Neuronal stem cell (in vitro differentiated cells): Measurements from ENCODE around the gene GMDS.

Experiments used
- DNase-seq: peaks from one replicate; pipeline ENCODE4 v3.0.0-alpha.2; 2013; ENCODE audit warnings: low spot score
- H2AFZ ChIP-seq: one replicate; pipeline ENCODE4 v1.6.1; 2013; ENCODE audit warnings: mild to moderate bottlenecking, low read length, inconsistent platforms
- H2AK5ac ChIP-seq: 2 replicates; pipeline ENCODE4 v1.6.1; 2013; ENCODE audit warnings: low read depth, mild to moderate bottlenecking, inconsistent platforms, low read length, moderate library complexity, mixed read lengths
- H2BK120ac ChIP-seq: 2 replicates; pipeline ENCODE4 v1.6.1; 2013; ENCODE audit warnings: low read depth, mild to moderate bottlenecking, inconsistent platforms, low read length, moderate library complexity, mixed read lengths
- H2BK12ac ChIP-seq: one replicate; pipeline ENCODE4 v1.6.1; 2013; ENCODE audit warnings: low read length, inconsistent platforms
- H2BK15ac ChIP-seq: 2 replicates; pipeline ENCODE4 v1.6.1; 2013; ENCODE audit warnings: mild to moderate bottlenecking, low read length, inconsistent platforms, mixed read lengths
- H2BK5ac ChIP-seq: one replicate; pipeline ENCODE4 v1.6.1; 2013; ENCODE audit warnings: inconsistent platforms, mild to moderate bottlenecking, low read length, moderate library complexity
- H3K14ac ChIP-seq: one replicate; pipeline ENCODE4 v1.6.1; 2013; ENCODE audit warnings: low read length, inconsistent platforms
- H3K18ac ChIP-seq: 2 replicates; pipeline ENCODE4 v1.6.1; 2013; ENCODE audit warnings: low read length, inconsistent platforms
- H3K23ac ChIP-seq: 2 replicates; pipeline ENCODE4 v1.6.1; 2013; ENCODE audit warnings: low read depth, mild to moderate bottlenecking, mixed read lengths, low read length, inconsistent platforms; ENCODE audit not compliant: poor library complexity
- H3K27ac ChIP-seq: replicated peaks from 3 replicates; pipeline ENCODE4 v1.5.1; 2013; ENCODE audit warnings: low read length, inconsistent platforms
- H3K27me3 ChIP-seq, 3 experiments: 2 replicates each; pipeline ENCODE4 v1.6.1; 2013; ENCODE audit warnings: low read length in 3 of 3, mild to moderate bottlenecking in 2 of 3, inconsistent platforms in 1 of 3, low read depth in 1 of 3, mixed read lengths in 1 of 3, moderate library complexity in 1 of 3; ENCODE audit not compliant: control insufficient read depth in 3 of 3, insufficient read depth in 3 of 3
- H3K36me3 ChIP-seq, 2 donors: replicated peaks in 1 of 2; 2 replicates each; pipeline ENCODE4 v1.6.1; 2013; ENCODE audit warnings: low read length in 2 of 2; ENCODE audit not compliant: control insufficient read depth in 2 of 2, insufficient read depth in 2 of 2
- H3K4ac ChIP-seq: 2 replicates; pipeline ENCODE4 v1.6.1; 2013; ENCODE audit warnings: inconsistent platforms, mild to moderate bottlenecking, low read length, moderate library complexity
- H3K4me1 ChIP-seq, 2 donors: 1 replicate in 1 of 2; 2 replicates in 1 of 2; pipeline ENCODE4 v1.6.1; 2013; ENCODE audit warnings: low read length in 2 of 2, low read depth in 1 of 2; ENCODE audit not compliant: control insufficient read depth in 2 of 2, insufficient read depth in 1 of 2
- H3K4me2 ChIP-seq: one replicate; pipeline ENCODE4 v1.6.1; 2013; ENCODE audit warnings: mild to moderate bottlenecking, low read length, inconsistent platforms; ENCODE audit not compliant: insufficient read depth, poor library complexity, severe bottlenecking
- H3K4me3 ChIP-seq, 2 donors: 2 replicates each; pipeline ENCODE4 v1.5.1; 2013; ENCODE audit warnings: low read length in 2 of 2, mild to moderate bottlenecking in 2 of 2, inconsistent platforms in 1 of 2, moderate library complexity in 1 of 2
- H3K79me1 ChIP-seq: one replicate; pipeline ENCODE4 v1.6.1; 2013; ENCODE audit warnings: low read depth, mild to moderate bottlenecking, inconsistent platforms, low read length, moderate library complexity
- H3K9ac ChIP-seq: one replicate; pipeline ENCODE4 v1.6.1; 2013; ENCODE audit warnings: mild to moderate bottlenecking, low read depth, low read length, inconsistent platforms; ENCODE audit not compliant: poor library complexity
- H3K9me3 ChIP-seq, 2 donors: replicated peaks in 1 of 2; 2 replicates each; pipeline versions ENCODE3 to v1.6.1; 2013; ENCODE audit warnings: low read length in 2 of 2, mild to moderate bottlenecking in 2 of 2, inconsistent platforms in 1 of 2, low read depth in 1 of 2, mixed read lengths in 1 of 2, moderate library complexity in 1 of 2; ENCODE audit not compliant: control insufficient read depth in 2 of 2, insufficient read depth in 1 of 2
- H4K8ac ChIP-seq: one replicate; pipeline ENCODE4 v1.6.1; 2013; ENCODE audit warnings: low read depth, mild to moderate bottlenecking, inconsistent platforms, low read length, moderate library complexity
- H4K91ac ChIP-seq: one replicate; pipeline ENCODE4 v1.6.1; 2013; ENCODE audit warnings: low read length, low read depth, mild to moderate bottlenecking, inconsistent platforms; ENCODE audit not compliant: poor library complexity
- WGBS, 2 donors: extraction: QIAGEN DNeasy Blood & Tissue Kit; methylation state at CpG; one replicate each; pipeline ENCODE4 v1.1.7; 2013; ENCODE audit warnings: missing lambda C conversion rate in 2 of 2, mixed read lengths in 1 of 2; ENCODE audit not compliant: insufficient read length in 2 of 2, insufficient replicate concordance in 1 of 2; ENCODE audit errors: extremely low coverage in 2 of 2; 5-methylcytosine and 5-hydroxymethylcytosine counted together

Gene GMDS

DNA sequence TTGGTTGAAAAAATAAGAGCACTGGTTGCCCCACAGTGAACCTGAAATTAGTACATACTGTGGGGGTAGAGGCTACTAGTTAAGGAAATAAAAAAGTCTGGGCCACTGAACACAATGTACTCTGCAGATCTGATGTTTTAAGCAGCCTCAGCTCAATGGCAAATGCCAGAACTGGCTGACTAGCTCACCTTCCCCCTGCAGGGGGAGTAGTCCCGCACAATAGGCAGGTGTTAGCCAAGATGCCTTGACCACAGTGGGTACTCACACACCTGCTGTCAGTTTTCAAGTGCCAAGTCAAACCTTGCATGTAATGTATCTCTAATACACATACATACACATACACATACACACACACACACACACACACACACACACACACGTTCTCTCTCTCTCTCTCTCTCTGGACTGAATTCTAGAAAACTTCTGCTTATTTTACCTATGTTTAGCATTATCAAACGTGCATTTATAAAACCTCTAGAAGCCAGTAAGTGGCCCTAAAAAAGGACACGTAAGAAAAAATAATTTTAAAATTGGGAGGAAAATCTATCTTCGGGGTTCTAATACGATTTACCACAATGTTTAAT lies 36.1 kb downstream of the GMDS start:
- H4K8ac ChIP-seq, result no peak overlapping the region
- no peaks in the 10 kb centered on the region for H3K4me1 ChIP-seq
- peaks cover 0 to 4% of the 10 kb centered on the region in 2 donors for H3K9me3 ChIP-seq
- H3K27me3 ChIP-seq, result no peaks in the 10 kb centered on the region
- H3K9ac ChIP-seq, result no peak overlapping the region
- H3K4ac ChIP-seq, result no peak overlapping the region
- no peak overlapping the region for H2AK5ac ChIP-seq
- H3K14ac ChIP-seq, result no peak overlapping the region
- no peak overlapping the region for H3K18ac ChIP-seq
- no peak overlapping the region for H2BK120ac ChIP-seq
- no CpG with 5 or more reads among the region's 6 CpGs for WGBS, 2 donors
- H3K4me2 ChIP-seq, result no peak overlapping the region
- H4K91ac ChIP-seq, result no peak overlapping the region
- no peak overlapping the region for H2BK5ac ChIP-seq
- no peak overlapping the region for H2AFZ ChIP-seq
- H3K36me3 ChIP-seq, result no peaks in the 10 kb centered on the region
- H2BK12ac ChIP-seq, result no peak overlapping the region
- no peak overlapping the region for H3K4me3 ChIP-seq
- no peak overlapping the region for H3K23ac ChIP-seq
- H3K79me1 ChIP-seq, result no peaks in the 10 kb centered on the region
- H2BK15ac ChIP-seq, result no peak overlapping the region
- no peak overlapping the region for H3K27ac ChIP-seq
- DNase-seq, result peak; percentile 23

DNA sequence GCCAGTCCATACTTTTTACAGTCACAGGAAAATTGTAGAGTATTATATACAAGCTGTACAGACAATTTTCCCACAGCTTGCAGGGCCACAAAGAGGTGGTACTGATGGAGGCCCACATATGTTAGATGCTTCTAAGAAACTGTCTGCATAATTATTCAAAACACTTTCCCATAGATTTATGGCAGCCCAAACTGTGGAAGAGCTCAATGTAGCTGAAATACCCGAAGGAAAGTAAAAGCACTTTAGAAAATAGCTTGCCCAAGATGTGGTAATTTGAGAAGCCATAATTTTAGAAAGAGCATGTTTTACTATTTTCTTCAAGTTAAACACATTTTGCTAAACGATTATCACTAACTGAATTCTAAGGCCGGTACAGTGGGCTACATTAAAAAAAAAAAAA lies 36.9 kb downstream of the GMDS start:
- H3K79me1 ChIP-seq, result no peaks in the 10 kb centered on the region
- no peak overlapping the region for H2BK15ac ChIP-seq
- H2BK5ac ChIP-seq, result no peak overlapping the region
- WGBS, 2 donors, result no CpG with 5 or more reads among the region's 3 CpGs
- no peak overlapping the region for H3K23ac ChIP-seq
- no peak overlapping the region for H3K18ac ChIP-seq
- no peak overlapping the region for H2BK12ac ChIP-seq
- no peak overlapping the region for H2AK5ac ChIP-seq
- H4K8ac ChIP-seq, result no peak overlapping the region
- H3K4me3 ChIP-seq, result no peak overlapping the region
- DNase-seq, result no peak
- no peak overlapping the region for H3K9ac ChIP-seq
- H3K9me3 ChIP-seq, result peaks cover 0 to 4% of the 10 kb centered on the region in 2 donors
- H4K91ac ChIP-seq, result no peak overlapping the region
- no peaks in the 10 kb centered on the region for H3K36me3 ChIP-seq
- no peak overlapping the region for H2BK120ac ChIP-seq
- H3K4me2 ChIP-seq, result no peak overlapping the region
- no peak overlapping the region for H2AFZ ChIP-seq
- H3K4ac ChIP-seq, result no peak overlapping the region
- no peak overlapping the region for H3K27ac ChIP-seq
- H3K14ac ChIP-seq, result no peak overlapping the region
- H3K4me1 ChIP-seq, result no peaks in the 10 kb centered on the region
- H3K27me3 ChIP-seq, result no peaks in the 10 kb centered on the region

DNA sequence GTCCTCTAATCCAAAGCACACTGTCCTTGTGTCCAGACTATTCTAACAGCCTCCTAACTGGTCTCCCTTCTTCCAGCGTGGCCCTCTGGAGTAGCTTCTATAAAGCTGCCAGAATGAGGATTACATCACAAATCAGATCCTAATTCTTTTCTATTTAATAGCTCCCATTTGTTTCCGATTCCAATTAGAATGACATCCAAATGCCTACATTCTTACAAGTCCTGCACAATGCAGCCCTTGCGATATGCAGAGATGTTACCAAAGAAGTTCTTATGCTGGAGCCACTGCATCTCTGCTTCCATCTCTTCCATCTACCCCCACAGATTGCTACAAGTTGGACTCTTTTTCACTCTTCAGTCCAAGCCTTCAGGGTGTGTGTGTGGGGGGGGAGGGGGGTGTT lies 40.0 kb downstream of the GMDS start:
- Histone ChIP-seq H2AK5ac (no peak overlapping the region), H4K8ac (no peak overlapping the region), H3K36me3 (no peaks in the 10 kb centered on the region), H3K79me1 (no peaks in the 10 kb centered on the region), H3K4ac (no peak overlapping the region), H2BK120ac (no peak overlapping the region), H3K27ac (no peak overlapping the region), H3K23ac (no peak overlapping the region), H3K4me3 (no peak overlapping the region), H2AFZ (no peak overlapping the region), H3K4me1 (no peaks in the 10 kb centered on the region), H3K9me3 (peaks cover 0 to 4% of the 10 kb centered on the region in 2 donors), H2BK12ac (no peak overlapping the region), H3K4me2 (no peak overlapping the region), H4K91ac (no peak overlapping the region), H3K14ac (no peak overlapping the region), H2BK5ac (no peak overlapping the region), H2BK15ac (no peak overlapping the region), H3K27me3 (no peaks in the 10 kb centered on the region), H3K9ac (no peak overlapping the region), H3K18ac (no peak overlapping the region)
- DNase-seq, result no peak
- no CpG with 5 or more reads among the region's 3 CpGs for WGBS, 2 donors

DNA sequence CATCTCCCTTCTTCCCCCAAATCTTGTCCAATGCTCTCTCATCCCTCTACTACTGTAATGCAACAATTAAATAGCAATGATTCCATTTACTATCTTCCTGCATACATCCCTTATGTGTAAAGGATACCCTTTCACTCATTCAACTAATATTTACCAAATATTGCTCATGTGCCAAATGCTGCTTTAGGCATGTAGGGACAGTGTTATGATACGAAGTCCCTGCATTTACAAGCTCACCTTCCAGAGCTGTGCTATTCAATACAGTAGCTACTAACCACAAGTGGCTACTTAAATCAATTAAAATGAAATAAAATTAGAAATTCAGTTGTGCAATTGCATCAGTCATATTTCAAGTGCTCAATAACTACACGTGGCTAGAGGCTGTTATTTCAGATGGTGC lies 41.1 kb downstream of the GMDS start:
- Histone ChIP-seq H3K36me3 (no peaks in the 10 kb centered on the region), H4K8ac (no peak overlapping the region), H3K79me1 (no peaks in the 10 kb centered on the region), H3K4me3 (no peak overlapping the region), H3K27ac (no peak overlapping the region), H2BK120ac (no peak overlapping the region), H3K4me2 (no peak overlapping the region), H3K14ac (no peak overlapping the region), H4K91ac (no peak overlapping the region), H3K4ac (no peak overlapping the region), H2BK15ac (no peak overlapping the region), H3K9me3 (peaks cover 0 to 4% of the 10 kb centered on the region in 2 donors), H3K23ac (no peak overlapping the region), H2BK5ac (no peak overlapping the region), H2BK12ac (no peak overlapping the region), H3K27me3 (no peaks in the 10 kb centered on the region), H3K18ac (no peak overlapping the region), H3K9ac (no peak overlapping the region), H2AFZ (no peak overlapping the region), H2AK5ac (no peak overlapping the region), H3K4me1 (no peaks in the 10 kb centered on the region)
- DNase-seq, result no peak
- no CpG with 5 or more reads among the region's 2 CpGs for whole genome bisulfite sequencing, 2 donors
